Endothelial cell of hepatic sinusoid (primary cell): ENCODE data around the gene CLDN24.

Experiments
- in situ Hi-C: cut with HindIII; loops from 2 replicates; pipeline ENCODE4 v1.10.0; 2017; ENCODE audit warnings: low sequenced_read_pairs

CLDN24 gene

DNA sequence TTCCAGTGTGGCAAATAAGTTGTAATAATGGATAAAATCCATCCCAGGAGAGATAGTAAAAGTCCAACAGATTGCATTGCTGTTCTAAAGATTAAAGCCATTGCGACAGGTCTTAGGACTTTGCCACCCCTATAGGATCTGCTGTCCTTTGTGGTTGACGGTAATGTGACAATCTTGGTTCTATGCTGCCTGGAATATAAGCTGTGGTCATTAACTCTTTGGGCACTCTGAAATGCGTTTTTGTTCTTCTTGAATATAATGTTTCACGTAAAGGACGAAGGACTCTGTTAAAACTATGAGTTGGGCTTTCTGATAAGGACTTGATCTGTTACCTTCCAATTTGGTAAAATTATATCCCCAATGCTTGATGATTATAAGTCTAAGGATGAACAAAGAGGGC, at the start of gene CLDN24:
CLDN24 (minus strand) TSS at position 101 of the 400 bp plus-strand sequence; CDS start at position 101, 0 bp downstream.
- in situ Hi-C loops = loop anchor here (5.0 kb wide), 1 partner anchor 35 kb away; no protein-coding TSS in a partner anchor

DNA sequence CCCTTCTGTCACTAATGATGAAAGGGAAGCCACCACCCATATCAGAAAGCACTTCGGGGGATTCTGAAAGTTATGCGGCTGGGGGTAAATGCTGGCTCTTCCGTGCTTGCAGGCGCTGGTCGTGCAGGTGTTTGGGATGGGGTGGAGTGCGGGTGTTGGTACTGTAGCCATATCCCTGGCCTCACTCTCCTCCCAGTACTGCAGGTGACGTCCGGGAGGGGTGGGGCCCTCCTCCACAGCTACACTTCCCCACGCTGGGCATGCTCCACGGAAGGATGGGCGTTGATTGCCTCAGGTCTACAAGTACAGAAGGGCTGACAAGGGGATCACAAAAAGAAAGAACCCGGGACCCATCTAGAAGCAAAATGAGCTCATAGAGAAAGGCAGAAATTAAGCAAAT, 48.6 kb upstream of the CLDN24 start:
- in situ Hi-C loops = no loop called here

DNA sequence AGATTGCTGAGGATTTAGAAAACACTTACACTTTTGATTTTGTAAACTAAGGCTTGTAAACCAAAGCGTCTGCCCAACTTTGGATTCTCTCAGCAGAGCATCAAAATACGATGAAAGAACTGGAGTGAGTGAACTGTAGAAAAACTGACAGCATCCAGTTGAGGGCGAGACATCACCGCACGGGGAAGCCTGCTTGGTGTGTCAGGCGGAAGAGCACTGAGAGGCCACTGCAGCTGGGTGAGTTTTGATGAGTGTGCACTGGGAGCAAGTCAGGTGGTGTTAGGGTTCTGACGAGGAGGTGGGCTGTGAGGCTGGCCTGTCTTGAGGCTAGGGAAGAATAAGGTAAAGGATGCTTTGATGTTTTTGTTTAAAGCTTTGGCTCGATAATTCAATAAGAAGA, 46.8 kb upstream of the CLDN24 start:
- in situ Hi-C loops = no loop called here

DNA sequence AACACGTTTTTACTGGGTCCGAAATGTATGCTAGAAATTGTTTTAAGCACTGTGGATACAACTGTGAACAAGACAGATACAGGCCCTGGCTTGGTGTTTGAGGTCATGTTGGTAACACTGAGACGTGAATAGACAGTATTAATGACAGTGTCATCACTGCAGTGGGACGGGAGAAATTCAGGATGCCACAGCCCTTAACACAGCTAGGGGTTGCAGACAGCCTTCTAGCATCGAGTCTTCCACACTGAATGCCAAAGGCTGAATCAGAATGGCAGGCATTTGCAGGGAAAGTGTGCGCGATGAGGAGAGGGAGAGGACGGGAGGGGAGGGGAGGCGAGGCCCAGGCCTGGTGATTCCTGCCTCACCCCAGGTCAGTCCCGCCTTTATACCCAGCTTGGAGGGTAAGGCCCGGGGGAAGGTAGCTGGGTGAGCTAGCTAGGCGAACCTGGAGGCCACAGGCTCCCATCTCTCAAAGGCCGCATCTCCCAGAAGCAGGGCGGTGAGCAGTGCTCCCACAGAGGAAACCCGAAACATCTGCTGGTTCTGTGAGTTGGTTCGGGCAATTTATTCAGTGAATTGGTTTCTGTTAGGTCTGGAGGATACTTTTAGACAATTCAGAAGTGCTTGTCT, 44.1 kb upstream of the CLDN24 start:
- in situ Hi-C loops = no loop called here

DNA sequence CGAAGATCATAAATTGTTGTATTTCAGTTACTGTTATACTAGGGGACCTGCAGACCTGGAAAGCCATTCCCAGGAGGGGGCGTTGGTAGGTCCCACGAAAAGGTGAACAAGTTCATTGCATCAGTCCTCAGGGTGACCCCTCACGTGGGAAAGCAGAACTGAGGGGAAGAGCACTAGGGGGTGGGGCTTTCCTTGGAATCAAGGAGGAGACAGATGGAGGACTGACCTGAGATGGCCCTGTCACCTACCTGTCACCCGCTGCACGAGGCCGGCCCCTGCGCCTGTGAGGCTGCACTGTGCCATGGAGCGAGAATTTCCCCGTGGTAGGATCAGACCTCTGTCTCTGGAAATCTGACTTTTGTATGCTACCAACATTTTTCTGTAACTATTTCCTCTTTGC, 41.8 kb upstream of the CLDN24 start:
- in situ Hi-C loops = no loop called here

DNA sequence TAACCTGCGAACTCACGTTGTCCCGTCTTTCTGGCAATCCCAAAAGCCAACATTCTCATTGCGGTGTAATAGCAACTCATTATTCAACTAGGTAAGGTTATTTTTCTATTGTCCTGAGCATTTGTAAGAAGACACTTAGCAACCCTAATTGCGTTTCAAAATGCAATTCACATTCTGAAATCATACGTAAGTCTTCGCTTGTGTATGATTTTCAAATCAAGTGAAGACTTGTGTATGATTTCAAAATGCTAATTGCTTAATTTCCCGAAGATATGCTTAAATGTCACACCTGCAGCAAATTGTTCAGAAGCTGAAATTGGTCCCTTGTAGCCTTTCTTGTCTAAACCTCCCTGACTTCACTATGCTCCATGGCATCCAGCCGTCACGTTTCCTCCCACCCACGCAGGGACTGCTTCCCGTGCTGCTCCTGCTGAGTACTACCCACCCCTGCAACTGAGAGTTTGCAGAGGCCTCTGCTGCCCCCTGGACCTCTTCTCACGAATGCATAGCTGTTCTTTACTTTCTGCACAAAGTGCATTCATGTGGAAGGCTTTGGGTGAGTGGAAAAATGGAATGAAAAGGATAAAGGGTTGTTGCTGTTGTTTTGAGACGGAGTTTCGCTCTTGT, 40.8 kb upstream of the CLDN24 start:
- in situ Hi-C loops = no loop called here

DNA sequence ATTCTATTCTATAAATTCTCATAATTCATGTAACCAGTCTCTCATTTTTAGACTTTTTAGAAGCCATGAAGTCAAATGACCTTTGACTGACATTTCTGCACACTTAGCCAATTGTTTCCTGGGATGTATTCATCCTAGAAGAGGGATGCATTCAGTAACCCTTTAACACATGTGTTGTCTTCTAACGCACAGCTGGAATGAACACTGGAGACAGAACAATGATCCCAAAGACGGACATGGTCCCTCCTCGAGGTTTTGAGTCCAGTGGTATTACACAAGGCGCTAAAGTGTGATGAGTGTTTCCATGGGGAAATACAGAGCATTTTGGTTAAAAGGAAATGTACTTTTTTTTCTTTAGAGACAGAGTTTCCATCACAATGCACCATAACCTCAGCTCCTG, 39.8 kb upstream of the CLDN24 start:
- in situ Hi-C loops = no loop called here

DNA sequence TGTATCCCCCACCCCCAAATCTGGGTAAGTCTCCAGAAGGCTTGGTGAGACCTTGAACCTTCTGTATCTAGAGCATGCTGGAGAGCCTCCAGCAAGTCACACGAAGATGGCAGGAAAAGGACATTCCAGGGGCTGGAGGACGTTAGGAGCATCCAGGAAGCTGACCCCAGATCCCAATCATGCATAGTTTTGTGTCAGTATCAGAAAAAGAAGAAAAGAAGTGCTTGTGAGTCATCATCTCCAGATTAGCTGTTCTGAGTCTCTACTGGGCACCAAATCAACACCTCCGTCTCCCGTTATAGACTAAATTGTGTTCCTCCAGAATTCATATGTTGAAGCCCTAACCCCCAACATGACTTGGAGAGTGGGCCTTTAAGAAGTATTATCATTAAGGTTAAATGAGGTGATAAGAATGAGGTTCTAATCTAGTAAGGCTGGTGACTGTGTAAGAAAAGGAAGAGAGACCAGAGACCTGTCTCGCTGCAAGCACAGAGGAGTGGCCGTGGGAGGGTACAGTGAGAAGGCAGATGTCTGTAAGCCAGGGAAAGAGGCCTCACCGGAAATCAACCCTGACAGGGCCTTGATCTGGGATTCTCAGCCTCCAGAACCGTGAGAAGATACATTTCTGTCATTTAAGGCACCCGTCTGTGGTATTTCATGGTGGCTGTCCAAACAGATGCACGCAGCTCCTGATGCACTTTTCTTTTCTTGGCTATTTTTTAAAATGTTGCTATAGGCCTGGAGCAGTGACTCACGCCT, 38.1 kb upstream of the CLDN24 start:
- in situ Hi-C loops = no loop called here

DNA sequence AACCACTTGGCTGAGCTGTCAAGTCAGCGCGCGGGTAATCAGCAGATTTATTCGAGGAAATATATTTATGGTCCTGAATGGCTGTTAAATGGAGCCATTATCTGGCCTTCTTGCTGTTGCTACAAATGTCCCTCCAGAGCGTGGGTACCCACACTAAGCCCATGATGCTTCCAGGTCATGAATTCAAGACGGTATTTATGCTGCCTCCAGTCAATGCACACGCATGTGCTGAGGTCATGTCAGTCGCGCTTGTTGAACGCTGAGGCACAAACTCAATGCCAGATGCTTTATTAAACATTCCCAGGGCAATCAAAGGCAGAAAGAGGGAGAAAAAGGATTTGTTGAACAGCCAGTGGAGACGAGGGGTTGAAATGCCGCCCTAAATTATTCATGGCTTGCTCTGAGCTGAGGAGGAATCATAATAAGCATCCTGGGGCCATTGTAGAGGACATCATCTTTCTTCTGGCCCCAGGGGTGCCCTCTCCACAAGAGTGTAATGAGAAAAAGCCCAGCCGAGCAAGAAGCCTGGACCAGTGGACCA, 36.1 kb upstream of the CLDN24 start:
- in situ Hi-C loops = loop anchor here (5.0 kb wide), 1 partner anchor 36 kb away; the partner anchor contains the start of genes CLDN22 and CLDN24

DNA sequence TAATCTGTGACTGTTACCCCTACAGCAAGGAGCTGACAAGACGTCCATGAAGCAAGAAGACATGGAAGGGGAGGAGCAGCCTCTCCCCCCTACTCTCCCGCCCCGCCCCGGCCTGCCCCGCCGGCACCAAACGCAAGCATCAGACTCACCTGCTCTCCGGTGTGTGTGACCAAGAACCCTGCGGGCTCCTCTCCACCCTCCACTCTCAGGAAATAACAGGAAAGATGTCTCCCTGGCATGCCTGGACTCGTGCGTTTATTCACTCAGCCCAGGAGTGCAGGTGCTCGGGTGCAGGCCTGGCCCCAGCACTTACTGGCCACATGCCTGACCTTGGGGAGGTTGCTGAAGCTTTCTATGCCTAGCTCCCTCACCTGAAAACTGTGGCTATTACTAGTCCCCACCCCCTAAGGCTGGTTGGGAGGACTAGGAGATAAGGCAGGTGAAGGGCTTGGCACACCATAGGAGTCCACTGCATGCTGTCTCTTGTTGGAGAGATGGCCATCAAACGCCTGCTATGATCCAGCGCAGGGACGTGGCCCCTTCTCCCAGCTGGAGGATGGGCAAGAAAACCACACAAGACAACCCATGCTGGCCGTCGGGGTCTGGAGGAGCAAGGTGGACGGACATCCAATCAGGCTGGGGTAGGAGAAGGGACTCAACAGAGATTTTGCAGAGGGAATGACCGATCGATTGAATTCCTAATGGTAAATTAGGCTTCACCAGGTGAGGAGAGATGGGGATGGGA, 34.9 kb upstream of the CLDN24 start:
- in situ Hi-C loops = loop anchor here (5.0 kb wide), 1 partner anchor 35 kb away; the partner anchor contains the start of genes CLDN22 and CLDN24

DNA sequence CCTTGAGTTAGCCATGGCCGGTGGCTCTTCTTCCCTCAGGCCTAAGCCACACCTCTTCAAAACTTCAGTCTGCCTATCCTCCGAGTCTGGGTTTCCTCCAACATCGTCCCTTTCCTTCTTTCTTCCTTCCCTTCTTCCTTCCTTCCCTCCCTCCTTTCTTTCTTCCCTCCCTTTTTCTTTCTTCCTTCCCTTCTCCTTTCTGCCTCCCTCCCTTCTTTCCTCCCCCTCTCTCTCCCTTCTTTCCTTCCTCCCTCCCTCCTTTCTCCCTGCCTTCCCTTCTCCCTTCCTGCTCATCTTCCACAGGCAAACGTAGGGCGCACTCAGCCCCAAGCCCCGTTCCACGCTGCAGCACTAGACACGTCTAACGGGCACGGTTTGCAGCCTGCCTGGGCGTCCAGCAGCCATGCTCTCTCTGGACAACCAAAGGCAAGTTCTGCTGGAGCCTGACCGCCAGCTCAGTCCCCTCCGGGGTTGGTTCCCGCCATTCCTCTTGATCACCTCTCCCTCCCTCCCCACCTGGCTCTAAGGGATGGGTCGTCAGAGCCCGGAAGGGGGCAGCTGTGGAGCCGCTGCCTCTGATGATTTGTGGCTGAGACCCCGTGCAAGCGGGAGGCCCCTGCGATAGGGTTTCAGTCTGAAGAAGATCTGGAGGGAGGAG, 34.1 kb upstream of the CLDN24 start:
- in situ Hi-C loops = loop anchor here (5.0 kb wide), 1 partner anchor 34 kb away; the partner anchor contains the start of genes CLDN22 and CLDN24

DNA sequence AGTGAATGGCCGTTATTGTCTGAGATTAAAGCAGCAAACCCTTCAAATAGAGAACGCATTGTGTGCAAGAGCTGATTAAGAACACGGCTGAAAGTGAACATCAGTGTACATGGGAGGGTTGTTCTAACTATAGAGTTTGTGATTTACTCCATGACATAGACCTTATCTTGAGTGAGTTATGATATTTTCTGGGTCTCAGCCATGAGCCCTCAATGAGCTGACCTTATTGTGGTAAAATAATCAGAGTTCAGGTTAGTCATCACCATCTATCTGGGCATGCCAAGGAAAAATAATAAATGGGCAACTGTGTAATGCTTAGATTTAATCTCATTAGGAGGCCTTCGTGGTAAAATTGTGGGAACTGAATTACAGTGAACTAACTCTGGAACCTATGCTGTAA, 33.2 kb upstream of the CLDN24 start:
- in situ Hi-C loops = loop anchor here (5.0 kb wide), 1 partner anchor 33 kb away; the partner anchor contains the start of genes CLDN22 and CLDN24

DNA sequence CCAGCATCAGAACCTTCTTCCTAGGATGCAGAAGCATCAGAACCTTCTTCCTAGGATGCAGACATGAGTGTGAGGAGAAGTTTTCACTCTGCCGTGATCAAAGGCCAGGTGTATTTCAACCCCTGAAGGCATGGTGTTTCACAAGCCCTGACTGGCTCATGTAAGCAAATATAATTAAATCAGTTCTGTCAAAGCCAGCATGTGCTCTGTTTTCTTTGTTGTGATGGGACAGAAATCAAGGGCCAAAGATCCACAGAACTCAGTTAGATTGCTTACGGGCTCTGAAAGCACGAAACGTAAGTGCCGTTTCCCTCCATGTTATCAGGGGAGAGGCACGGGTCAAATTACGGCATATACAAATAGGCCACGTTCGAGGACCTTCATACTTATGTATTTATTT, 32.0 kb upstream of the CLDN24 start:
- in situ Hi-C loops = no loop called here

DNA sequence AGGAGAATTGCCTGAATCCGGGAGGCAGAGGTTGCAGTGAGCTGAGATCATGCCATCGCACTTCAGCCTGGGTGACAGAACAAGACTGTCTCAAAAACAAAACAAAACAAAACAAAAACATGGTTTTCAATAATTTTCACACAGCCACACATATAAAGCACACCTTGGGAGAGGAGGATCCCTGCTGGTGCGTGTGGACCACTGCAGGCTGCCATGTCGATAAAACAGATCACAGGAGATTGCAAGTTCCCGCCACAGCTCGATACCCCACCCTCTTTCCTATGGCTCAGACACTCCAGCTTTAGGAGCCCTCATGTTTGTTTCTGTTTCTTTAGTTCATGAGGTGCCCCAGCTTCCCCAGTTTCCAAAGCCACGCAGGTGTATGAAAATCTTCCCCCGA, 31.3 kb upstream of the CLDN24 start:
- in situ Hi-C loops = no loop called here

DNA sequence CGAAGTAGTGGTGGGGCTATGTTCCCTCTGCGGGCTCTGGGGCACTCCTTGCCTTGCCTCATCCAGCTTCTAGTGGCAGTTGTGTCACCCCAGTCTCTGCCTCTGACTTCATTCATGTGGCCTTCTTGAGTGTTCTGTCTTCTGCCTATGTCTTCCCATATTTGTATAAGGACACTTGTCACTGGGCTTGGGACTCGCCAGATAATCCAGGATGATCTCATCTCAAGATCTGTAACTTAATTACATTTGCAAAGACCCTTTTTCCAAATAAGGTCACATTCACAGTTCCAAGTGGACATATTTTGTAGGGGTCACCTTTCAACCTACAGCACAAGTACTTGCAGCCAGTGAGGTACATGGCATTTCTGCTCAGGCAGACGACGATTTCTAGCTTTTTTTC, 30.3 kb upstream of the CLDN24 start:
- in situ Hi-C loops = no loop called here

DNA sequence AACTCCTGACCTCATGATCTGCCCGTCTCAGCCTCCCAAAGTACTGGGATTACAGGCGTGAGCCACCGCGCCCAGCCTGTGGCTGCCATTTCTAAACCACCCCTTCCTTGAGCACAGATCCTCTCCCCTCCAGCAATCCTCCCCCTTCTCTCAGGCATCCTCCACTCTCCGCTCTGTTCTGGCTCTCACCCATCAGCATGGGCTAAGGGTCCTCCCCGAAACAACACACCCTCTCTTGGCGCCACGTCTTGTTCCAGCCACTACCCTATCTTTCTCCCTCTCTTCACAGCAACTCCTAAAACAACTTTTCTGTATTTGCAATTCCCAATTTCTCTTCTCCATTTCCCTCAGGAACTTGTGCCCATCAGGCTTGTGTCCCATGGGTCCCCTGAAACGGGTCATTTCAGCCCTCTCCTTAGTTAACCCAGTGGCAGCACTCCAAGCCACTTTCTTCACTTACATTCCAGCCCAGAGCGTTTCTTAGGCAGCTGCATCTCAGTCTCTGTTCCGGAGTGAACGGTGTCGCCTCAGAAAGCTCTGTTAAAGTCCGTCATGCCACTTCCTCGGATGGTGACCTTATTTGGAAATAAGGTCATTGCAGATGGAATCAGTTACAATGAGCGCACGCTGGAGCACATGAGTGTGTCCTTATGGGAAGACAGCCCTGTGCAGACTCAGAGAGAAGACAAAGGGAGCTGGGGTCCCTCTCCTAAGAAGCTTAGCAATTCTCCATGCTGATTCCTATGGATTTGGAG, 28.3 kb upstream of the CLDN24 start:
- in situ Hi-C loops = no loop called here

DNA sequence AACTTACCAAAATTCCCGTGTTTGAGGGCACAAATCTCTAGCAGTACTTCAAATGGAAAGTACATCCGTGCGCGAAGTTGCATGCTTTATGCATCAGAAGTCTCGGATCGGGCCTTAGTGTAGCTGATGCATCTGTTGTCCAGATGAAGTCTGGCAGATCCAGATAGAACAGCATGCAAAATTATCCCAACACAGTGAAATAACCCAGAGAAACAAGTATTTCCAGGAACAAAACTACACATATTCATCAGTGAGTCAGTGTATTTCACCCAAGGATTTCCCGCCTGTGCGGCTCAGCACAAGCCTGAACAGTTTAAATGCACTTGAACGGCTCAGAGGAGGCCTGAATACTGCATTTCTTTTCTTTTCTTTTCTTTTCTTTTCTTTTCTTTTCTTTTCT, 27.4 kb upstream of the CLDN24 start:
- in situ Hi-C loops = no loop called here

DNA sequence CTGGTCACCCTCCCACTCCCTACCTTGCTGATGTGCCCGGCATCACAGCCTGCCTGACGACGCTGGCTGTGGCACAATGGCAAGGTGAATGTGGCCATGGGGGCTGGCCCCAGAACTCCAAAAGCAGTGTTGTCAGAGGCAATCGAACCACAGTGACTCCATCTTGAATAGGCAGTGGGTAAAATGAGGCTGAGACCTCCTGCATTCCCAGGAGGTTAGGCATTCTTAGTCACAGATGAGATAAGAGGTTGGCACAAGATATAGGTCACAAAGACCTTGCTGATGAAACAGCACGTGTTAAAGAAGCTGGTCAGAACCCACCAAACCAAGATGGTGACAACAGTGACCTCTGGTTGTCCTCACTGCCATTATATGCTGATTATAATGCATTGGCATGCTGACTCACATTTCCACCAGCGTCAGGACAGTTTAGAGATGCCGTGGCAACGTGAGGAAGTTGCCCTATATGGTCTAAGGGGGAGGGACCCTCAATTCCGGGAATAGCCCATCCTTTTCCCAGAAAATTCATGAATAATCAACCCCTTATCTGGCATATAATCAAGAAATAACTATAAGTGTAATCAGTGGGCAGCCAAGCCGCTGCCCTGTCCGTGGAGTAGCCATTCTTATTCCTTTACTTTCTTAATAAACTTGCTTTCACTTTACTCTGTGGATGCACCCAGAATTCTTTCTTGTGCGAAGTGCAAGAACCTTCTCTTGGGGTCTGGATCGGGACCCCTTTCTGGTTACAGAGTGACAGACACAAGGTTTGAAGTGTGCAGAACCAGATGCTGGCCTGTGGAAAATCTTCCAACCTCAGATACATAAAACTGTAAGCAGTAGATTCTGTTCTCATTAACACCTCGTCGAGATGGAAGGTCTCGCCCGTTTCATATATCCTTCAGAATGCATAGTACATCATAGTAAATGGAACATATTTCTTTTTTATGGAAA, 26.8 kb upstream of the CLDN24 start:
- in situ Hi-C loops = no loop called here
